ENCODE data around the gene CEBPB.

DNA sequence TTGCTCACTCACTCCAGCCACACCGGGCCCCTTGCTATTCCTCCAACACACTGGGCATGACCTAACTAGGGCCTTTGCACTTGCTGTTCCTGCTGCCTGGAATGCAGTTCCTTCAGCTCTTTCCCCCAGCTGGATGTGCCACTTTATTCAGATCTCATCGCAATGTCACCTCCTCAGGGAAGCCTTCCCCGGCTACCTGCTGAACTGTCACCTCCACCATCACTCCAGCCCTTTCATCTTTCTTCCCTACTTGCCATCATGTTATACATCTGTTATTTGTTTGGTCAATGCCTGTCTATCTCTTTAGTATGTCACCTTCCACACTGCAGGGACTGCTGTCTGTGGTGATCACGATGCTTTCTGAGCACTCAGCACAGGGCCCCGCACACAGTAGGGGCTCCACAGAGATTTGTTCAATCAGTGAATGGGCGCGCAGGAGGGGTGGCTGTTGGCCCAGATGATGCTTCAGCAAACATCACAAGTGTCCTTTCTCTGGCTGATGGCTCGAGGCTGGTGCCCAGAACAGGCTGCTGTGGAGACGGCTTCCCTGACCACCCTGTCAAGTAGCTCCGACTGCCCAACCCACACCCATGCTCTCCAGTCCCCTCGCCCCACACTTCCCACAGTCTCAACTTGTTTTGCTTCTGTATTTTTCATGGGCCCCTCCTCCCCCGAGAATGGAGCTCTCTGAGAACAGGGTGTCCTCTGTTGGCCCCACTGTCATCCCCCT, 31.8 kb downstream of the CEBPB start:
- no peak for TF ChIP-seq POLR2A (IDR thresholded peaks at IDR 0.05)
- TF ChIP-seq, protein P1, sequence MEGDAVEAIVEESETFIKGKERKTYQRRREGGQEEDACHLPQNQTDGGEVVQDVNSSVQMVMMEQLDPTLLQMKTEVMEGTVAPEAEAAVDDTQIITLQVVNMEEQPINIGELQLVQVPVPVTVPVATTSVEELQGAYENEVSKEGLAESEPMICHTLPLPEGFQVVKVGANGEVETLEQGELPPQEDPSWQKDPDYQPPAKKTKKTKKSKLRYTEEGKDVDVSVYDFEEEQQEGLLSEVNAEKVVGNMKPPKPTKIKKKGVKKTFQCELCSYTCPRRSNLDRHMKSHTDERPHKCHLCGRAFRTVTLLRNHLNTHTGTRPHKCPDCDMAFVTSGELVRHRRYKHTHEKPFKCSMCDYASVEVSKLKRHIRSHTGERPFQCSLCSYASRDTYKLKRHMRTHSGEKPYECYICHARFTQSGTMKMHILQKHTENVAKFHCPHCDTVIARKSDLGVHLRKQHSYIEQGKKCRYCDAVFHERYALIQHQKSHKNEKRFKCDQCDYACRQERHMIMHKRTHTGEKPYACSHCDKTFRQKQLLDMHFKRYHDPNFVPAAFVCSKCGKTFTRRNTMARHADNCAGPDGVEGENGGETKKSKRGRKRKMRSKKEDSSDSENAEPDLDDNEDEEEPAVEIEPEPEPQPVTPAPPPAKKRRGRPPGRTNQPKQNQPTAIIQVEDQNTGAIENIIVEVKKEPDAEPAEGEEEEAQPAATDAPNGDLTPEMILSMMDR (IDR thresholded peaks at IDR 0.05): no peak
